RKO (cell line): ENCODE results near the gene LRIG2.
"Not testable (repeated sequence)": the region's sequence is repeated elsewhere in the genome, so short reads cannot be mapped to it uniquely, and the experiment has no call there.

Experiments used
- DNase-seq: peaks from one replicate; pipeline ENCODE4 v3.0.0-alpha.2; 2016; ENCODE audit warnings: low spot score

The LRIG2 gene

GRCh38 chr1:113129529-113130185, 56.7 kb downstream of the LRIG2 start:
- no peak for DNase-seq

DNA sequence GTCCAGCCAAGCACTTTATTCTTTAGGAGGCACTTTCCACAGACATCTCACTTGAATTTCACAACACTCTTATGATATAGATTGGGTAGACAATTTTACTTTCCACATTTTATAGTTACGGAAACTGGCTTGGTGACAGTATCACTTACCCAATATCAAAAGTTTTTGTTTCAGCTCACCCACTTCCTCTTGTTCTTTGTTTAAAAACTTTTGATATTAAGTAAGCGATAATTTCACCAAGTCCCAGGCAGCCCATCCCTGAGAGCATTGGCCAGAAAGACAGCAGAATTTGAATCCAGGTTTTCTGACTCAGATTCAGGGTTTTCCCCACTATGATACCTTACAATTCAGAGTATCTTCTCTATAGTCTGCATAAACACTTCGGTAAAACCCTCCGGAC, 60.0 kb downstream of the LRIG2 start:
- DNase-seq = no peak

DNA sequence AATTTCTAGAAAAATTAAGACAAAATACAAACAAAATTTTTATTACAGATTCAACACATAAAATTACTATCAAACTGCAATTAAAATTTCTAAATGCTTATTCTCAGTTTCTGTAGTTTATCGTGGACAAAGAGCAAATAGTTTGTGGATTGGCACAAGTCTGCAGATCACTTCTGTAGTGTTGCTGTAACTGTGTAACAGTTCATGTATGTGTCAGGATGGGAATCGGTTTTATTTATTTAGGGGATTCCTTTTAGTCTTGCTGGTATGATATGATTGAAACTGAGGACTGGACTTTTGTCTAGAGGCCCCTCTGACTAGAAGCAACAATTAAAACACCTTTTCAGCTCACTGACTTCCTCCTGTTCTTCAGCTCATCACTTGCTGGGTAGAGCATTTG, 60.8 kb downstream of the LRIG2 start:
- DNase-seq = no peak

DNA sequence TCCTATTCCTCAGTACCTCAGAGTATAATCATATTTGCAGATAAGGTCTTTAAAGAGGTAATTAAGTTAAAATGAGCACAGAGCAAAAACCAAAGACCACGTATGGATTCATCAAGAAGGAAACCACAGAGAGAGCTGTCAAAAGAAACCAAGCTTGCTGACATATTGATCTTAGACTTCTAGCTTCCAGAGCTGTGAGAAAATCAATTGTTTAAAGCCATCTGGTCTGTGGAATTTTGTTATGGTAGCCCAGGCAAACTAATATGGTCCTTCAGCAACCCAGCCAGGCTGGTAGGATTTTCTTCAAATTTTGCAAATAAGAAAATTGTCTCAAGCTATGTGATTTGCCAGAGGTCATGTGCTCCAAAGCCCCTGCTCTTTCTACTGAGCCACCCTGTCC, 62.5 kb downstream of the LRIG2 start:
- no peak for DNase-seq

GRCh38 chr1:113136476-113136875, 63.5 kb downstream of the LRIG2 start:
- DNase-seq = no peak

- DNase-seq = no peak
These were observed 64.6 kb downstream of the LRIG2 start for GRCh38 chr1:113137563-113137962.

GRCh38 chr1:113138778-113139177, 65.8 kb downstream of the LRIG2 start:
- DNase-seq = no peak

GRCh38 chr1:113140176-113140575, 67.2 kb downstream of the LRIG2 start:
- no peak for DNase-seq

GRCh38 chr1:113140588-113141446, 67.8 kb downstream of the LRIG2 start:
- DNase-seq = peak; percentile 75

GRCh38 chr1:113141650-113142473, 68.9 kb downstream of the LRIG2 start:
- peak; percentile 45 for DNase-seq

- no peak for DNase-seq
These were observed 69.8 kb downstream of the LRIG2 start for GRCh38 chr1:113142791-113143190.

DNA sequence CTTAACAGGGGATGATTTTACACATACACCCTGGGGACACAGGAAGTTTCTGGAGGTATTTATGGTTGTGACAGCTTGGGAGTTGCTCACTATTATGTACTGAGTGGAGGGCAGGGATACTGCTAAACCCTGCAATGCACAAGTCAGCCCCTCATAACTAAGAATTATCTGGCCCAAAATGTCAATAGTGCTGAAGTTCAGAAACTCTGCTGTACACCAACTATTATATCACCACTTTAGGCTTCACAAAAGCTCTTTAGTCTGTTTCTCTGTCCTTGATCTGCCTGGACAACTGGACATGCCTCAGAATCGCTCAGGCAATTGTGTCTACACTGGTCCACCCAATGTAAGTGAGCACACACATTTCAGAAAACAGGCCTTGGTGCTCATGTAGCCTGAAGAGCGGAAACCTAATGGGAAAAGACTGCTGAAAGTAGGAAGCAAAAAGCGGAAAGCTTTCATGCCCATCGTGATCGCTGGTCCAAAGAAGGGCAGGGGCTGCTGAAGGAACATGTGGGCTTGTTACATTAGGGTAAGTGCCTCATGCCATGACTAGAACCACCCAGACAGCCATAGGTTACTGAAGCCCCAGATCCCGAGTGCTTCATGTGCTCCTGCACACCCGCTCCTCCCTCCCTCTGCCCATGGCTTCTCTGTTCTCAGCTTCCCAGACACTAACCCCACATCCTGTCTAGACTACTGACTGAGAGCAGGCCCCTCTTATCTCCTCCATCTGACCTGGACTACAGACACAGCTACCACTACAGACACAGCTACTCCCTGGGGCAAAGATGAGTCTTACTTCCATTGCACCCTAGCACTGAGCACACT, 73.5 kb downstream of the LRIG2 start:
- DNase-seq = no peak

- no peak for DNase-seq
These were observed 74.2 kb downstream of the LRIG2 start for GRCh38 chr1:113147073-113147625.

DNA sequence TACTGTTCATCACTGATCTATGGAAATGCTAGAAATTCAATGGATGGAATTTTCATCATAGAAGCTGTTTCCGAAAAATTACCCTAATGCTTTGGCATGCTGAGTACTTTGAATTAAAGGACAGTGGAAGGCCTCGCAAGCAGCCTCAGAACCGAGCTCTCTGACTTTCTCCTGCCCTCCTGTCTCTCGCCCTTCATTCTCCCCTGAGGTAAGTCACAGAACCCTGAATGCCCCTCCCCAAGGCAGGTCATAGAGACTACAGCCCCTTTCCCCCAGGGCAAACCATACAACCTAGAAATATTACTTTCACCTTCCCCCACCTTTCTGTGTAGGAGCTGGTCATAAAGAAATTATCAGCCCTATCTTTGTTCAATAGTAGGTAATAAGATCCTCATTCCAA, 74.8 kb downstream of the LRIG2 start:
- no peak for DNase-seq

DNA sequence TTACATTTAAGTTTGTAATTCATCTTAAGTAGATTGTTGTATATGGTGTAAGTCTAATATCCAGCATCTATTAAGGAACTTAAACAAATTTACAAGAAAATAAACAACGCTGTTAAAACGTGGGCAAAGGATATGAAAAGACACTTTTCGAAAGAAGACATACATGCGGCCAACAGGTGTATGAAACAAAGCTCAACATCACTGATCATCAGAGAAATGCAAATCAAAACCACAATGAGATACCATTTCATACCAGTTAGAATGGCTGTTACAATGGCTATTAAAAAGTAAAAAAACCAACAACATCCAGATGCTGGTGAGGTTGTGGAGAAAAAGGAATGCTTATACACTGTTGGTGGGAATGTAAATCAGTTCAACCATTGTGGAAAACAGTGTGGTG, 77.5 kb downstream of the LRIG2 start:
- DNase-seq = not testable (repeated sequence)

GRCh38 chr1:113153116-113153803, 80.3 kb downstream of the LRIG2 start:
- peak; percentile 10 for DNase-seq

GRCh38 chr1:113156368-113156767, 83.4 kb downstream of the LRIG2 start:
- DNase-seq = no peak

GRCh38 chr1:113158743-113159142, 85.7 kb downstream of the LRIG2 start:
- not testable (repeated sequence) for DNase-seq

DNA sequence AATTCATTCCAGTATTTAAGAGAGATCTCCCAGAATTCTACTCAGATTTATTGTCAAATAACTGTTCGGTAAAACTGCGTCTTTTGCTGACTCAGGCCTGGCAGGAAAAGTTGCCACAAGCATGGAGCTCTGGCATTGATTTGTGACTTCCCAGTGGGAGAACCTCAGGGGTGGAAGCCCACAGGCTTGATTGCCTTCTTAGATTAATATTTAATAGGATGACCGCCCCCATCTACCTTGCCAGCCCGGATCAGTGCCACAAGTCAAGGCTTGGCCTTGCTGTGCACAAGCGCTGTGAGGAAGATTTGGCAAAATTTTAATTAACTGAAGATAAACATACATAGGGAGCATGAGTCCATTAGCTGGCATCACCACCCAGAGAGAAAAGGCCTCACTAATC, 93.5 kb downstream of the LRIG2 start:
- DNase-seq = no peak

DNA sequence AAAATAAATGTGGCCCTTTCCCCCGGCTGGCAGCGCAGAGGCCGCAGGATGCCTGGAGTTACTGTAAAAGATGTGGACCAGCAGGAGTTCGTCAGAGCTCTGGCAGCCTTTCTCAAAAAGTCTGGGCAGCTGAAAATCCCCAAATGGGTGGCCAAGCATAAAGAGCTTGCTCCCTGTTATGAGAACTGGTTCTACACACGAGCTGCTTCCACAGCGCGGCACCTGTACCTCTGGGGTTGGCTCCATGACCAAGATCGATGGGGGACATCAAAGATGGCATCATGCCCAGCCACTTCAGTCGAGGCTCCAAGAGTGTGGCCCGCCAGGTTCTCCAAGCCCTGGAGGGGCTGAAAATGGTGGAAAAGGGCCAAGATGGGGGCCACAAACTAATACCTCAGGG, 95.9 kb downstream of the LRIG2 start:
- no peak for DNase-seq

- DNase-seq = no peak
These were observed 96.6 kb downstream of the LRIG2 start for GRCh38 chr1:113169591-113169990.
